H1 (cell line): ENCODE measurements around the gene FXN.

Source experiments
- RNF2 ChIP-seq: fragments of 200-900, 300-1000 bp; sonication (generic); IDR thresholded peaks from 2 replicates; pipeline ENCODE4 v1.7.1; 2016; ENCODE audit warnings: borderline replicate concordance, low read depth, mild to moderate bottlenecking, antibody characterized with exemption, low read length; ENCODE audit not compliant: poor library complexity, severe bottlenecking; ENCODE audit errors: missing control alignments
- TCF12 ChIP-seq: IDR thresholded peaks from 2 replicates; pipeline ENCODE4 v1.6.1; 2011; ENCODE audit warnings: low read depth, mild to moderate bottlenecking, low read length
- TF ChIP-seq, protein P1 (sequence below), 3 experiments: IDR thresholded peaks; 1 replicate in 2 of 3; 2 replicates in 1 of 3; pipeline versions ENCODE4 v1.5.1 to v1.6.1; 2011; ENCODE audit warnings: low read length in 3 of 3, mild to moderate bottlenecking in 3 of 3, inconsistent platforms in 2 of 3, low read depth in 1 of 3, moderate library complexity in 1 of 3; ENCODE audit not compliant: insufficient read depth in 1 of 3; ENCODE audit errors: control extremely low read depth in 1 of 3

GRCh38 chr9:69143291-69143690, 107.7 kb downstream of the FXN start:
- TF ChIP-seq, protein P1, sequence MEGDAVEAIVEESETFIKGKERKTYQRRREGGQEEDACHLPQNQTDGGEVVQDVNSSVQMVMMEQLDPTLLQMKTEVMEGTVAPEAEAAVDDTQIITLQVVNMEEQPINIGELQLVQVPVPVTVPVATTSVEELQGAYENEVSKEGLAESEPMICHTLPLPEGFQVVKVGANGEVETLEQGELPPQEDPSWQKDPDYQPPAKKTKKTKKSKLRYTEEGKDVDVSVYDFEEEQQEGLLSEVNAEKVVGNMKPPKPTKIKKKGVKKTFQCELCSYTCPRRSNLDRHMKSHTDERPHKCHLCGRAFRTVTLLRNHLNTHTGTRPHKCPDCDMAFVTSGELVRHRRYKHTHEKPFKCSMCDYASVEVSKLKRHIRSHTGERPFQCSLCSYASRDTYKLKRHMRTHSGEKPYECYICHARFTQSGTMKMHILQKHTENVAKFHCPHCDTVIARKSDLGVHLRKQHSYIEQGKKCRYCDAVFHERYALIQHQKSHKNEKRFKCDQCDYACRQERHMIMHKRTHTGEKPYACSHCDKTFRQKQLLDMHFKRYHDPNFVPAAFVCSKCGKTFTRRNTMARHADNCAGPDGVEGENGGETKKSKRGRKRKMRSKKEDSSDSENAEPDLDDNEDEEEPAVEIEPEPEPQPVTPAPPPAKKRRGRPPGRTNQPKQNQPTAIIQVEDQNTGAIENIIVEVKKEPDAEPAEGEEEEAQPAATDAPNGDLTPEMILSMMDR (IDR thresholded peaks at IDR 0.05; ENCODE audit: control extremely low read depth in 1 of 3, insufficient read depth in 1 of 3, low read depth in 1 of 3, low read length in 3 of 3), result no peak
- no peak for TF ChIP-seq TCF12
- no peak for TF ChIP-seq RNF2
